OCI-LY7 (cell line): ENCODE results near the gene HSF2BP. TPM values are rescaled to one million over a fixed set of nuclear protein-coding genes. Genes with fewer than 3 reads are reported as not detected.

ENCODE experiments used
- BruUV-seq: library from RNA; stranded (reverse); fragments of 400-500 nt; replicated peaks from 2 replicates; lab custom pipeline; 2021; lab: Mats Ljungman, UMichigan
- CTCF ChIA-PET: fragments of 300-600 bp; sonication (Branson Sonifier 250); formaldehyde crosslinking; loops from one replicate; lab custom pipeline; 2022; ENCODE audit warnings: antibody characterized with exemption; ENCODE audit not compliant: unreplicated experiment; lab: Charles Lee
- POLR2A ChIA-PET: fragments of 300-600 bp; sonication (Branson Sonifier 250); formaldehyde crosslinking; loops from one replicate; lab custom pipeline; 2022; ENCODE audit warnings: antibody characterized with exemption; lab: Charles Lee
- DNase-seq: peaks from one replicate; pipeline ENCODE4 v3.0.0-alpha.2; 2015; ENCODE audit warnings: low spot score
- H2AFZ ChIP-seq: fragments of 200-600 bp; sonication (generic), shearing (Covaris generic); 2 replicates; pipeline ENCODE4 v1.6.1; 2014; ENCODE audit warnings: mild to moderate bottlenecking, antibody characterized with exemption, low read length, moderate library complexity
- H3K27ac ChIP-seq: fragments of 200-600 bp; sonication (generic); 2 replicates; pipeline ENCODE4 v1.5.1; 2014; ENCODE audit warnings: mixed run types, low read depth, mild to moderate bottlenecking, moderate library complexity, low read length, inconsistent platforms; ENCODE audit not compliant: poor library complexity, severe bottlenecking
- H3K36me3 ChIP-seq: fragments of 200-600 bp; sonication (generic); 2 replicates; pipeline ENCODE4 v1.6.1; 2014; ENCODE audit warnings: mild to moderate bottlenecking, antibody characterized with exemption, low read length, moderate library complexity, mixed read lengths; ENCODE audit not compliant: insufficient read depth
- H3K4me1 ChIP-seq: fragments of 200-600 bp; sonication (generic); 2 replicates; pipeline ENCODE4 v1.5.1; 2014; ENCODE audit warnings: mild to moderate bottlenecking, low read length; ENCODE audit not compliant: insufficient read depth, poor library complexity, severe bottlenecking
- H3K4me2 ChIP-seq: fragments of 200-600 bp; sonication (generic); 2 replicates; pipeline ENCODE4 v1.6.1; 2014; ENCODE audit warnings: mild to moderate bottlenecking, low read length
- H3K4me3 ChIP-seq: fragments of 200-600 bp; sonication (generic); 2 replicates; pipeline ENCODE4 v1.5.1; 2014; ENCODE audit warnings: mild to moderate bottlenecking, low read depth, low read length; ENCODE audit not compliant: poor library complexity, severe bottlenecking
- H3K79me2 ChIP-seq: fragments of 200-600 bp; sonication (generic); 2 replicates; pipeline ENCODE4 v1.6.1; 2016; ENCODE audit warnings: low read depth, mild to moderate bottlenecking, low read length, moderate library complexity, mixed read lengths; ENCODE audit not compliant: insufficient read depth
- H3K9me2 ChIP-seq: fragments of 200-600 bp; sonication (generic); 2 replicates; pipeline ENCODE4 v1.6.1; 2016; ENCODE audit warnings: mild to moderate bottlenecking, low read length, mixed read lengths; ENCODE audit not compliant: insufficient read depth
- H3K9me3 ChIP-seq: fragments of 200-600 bp; sonication (generic); 2 replicates; pipeline ENCODE4 v1.6.1; 2014; ENCODE audit warnings: mild to moderate bottlenecking, mixed run types, low read length, mixed read lengths
- H4K20me1 ChIP-seq: fragments of 200-600 bp; sonication (generic); 2 replicates; pipeline ENCODE4 v1.6.1; 2014; ENCODE audit warnings: mild to moderate bottlenecking, antibody characterized with exemption, low read length, moderate library complexity, mixed read lengths; ENCODE audit not compliant: insufficient read depth
- CTCF ChIP-seq: fragments of 200-600 bp; sonication (generic); conservative IDR thresholded peaks from 2 replicates; pipeline ENCODE4 v1.5.1; 2014; ENCODE audit warnings: mild to moderate bottlenecking, antibody characterized with exemption, low read length, moderate library complexity, mixed read lengths
- EZH2phosphoT487 ChIP-seq: fragments of 200-600 bp; sonication (generic); IDR thresholded peaks from 2 replicates; pipeline ENCODE4 v1.6.1; 2018; ENCODE audit warnings: low read depth, borderline replicate concordance, mild to moderate bottlenecking, mixed run types, antibody characterized with exemption, low read length, moderate library complexity, mixed read lengths
- intact Hi-C: fragments of 100-400 bp; cut with micrococcal nuclease; formaldehyde crosslinking; loops from one replicate; pipeline ENCODE4 v1.10.0; 2022; ENCODE audit not compliant: unreplicated experiment
- total RNA-seq, 2 experiments: library from RNA; depleted of rRNA in 1 of 2; stranded (reverse); fragments of >200 nt in 1 of 2; shearing (Covaris generic) in 1 of 2; gene quantifications; 2 replicates each; pipeline ENCODE4 v1.2.3, GENCODE V29; 2014 to 2022

Gene HSF2BP
- total RNA-seq, 2 experiments from 2014 or later, result 3.5 to 5.1 TPM

GRCh38 chr21:43626390-43626789, 32.9 kb downstream of the HSF2BP start:
- Histone ChIP-seq H3K4me1 (no peaks in the 10 kb centered on the region), H3K36me3 (no peaks in the 10 kb centered on the region), H3K4me2 (no peak overlapping the region), H2AFZ (no peak overlapping the region), H4K20me1 (no peaks in the 10 kb centered on the region), H3K9me3 (no peaks in the 10 kb centered on the region), H3K79me2 (no peaks in the 10 kb centered on the region), H3K9me2 (no peaks in the 10 kb centered on the region), H3K27ac (no peak overlapping the region), H3K4me3 (no peak overlapping the region)
- ChIA-PET CTCF (no interaction called here), POLR2A (no interaction called here)
- TF ChIP-seq EZH2phosphoT487, result no peak
- TF ChIP-seq CTCF, result no peak
- intact Hi-C loops, result no loop called here
- no peak for DNase-seq
- no TSS peak for BruUV-seq

GRCh38 chr21:43624339-43624738, 34.9 kb downstream of the HSF2BP start:
- no TSS peak for BruUV-seq
- Histone ChIP-seq H3K4me2 (no peak overlapping the region), H3K9me3 (peaks cover 9% of the 10 kb centered on the region; the same call in 1 of the 2 replicates), H3K79me2 (no peaks in the 10 kb centered on the region), H3K4me3 (no peak overlapping the region), H4K20me1 (no peaks in the 10 kb centered on the region), H2AFZ (no peak overlapping the region), H3K27ac (no peak overlapping the region), H3K4me1 (no peaks in the 10 kb centered on the region), H3K9me2 (no peaks in the 10 kb centered on the region), H3K36me3 (no peaks in the 10 kb centered on the region; the same call in 1 of the 2 replicates)
- DNase-seq, result no peak
- TF ChIP-seq EZH2phosphoT487, result no peak
- no peak for TF ChIP-seq CTCF
- ChIA-PET POLR2A (no interaction called here), CTCF (no interaction called here)
- intact Hi-C loops, result no loop called here

- intact Hi-C loops, result no loop called here
- no TSS peak for BruUV-seq
- Histone ChIP-seq H3K4me2 (no peak overlapping the region), H3K4me3 (no peak overlapping the region), H3K9me3 (peaks cover 9% of the 10 kb centered on the region; the same call in 1 of the 2 replicates), H3K79me2 (no peaks in the 10 kb centered on the region), H2AFZ (no peak overlapping the region), H4K20me1 (no peaks in the 10 kb centered on the region), H3K4me1 (no peaks in the 10 kb centered on the region), H3K27ac (no peak overlapping the region), H3K9me2 (no peaks in the 10 kb centered on the region), H3K36me3 (no peaks in the 10 kb centered on the region; the same call in 1 of the 2 replicates)
- TF ChIP-seq CTCF (no peak), EZH2phosphoT487 (no peak)
- no peak for DNase-seq
- CTCF ChIA-PET, result no interaction called here
- POLR2A ChIA-PET, result no interaction called here
Observed at GRCh38 chr21:43623588-43623987, 35.7 kb downstream of the HSF2BP start.
